Measurements from ENCODE around the gene ZGPAT. TPM values are rescaled to one million over a fixed set of nuclear protein-coding genes. Genes with fewer than 3 reads are reported as not detected.
A peak's percentile ranks its signal among the peaks of the same experiment; 100 is the strongest.

Gene ZGPAT
- total and polyA plus RNA-seq, 2 of the 8 experiments (the other 6 are each of a cell fraction or from before 2014, with no cell fraction given): 14.5 to 21.4 TPM

DNA sequence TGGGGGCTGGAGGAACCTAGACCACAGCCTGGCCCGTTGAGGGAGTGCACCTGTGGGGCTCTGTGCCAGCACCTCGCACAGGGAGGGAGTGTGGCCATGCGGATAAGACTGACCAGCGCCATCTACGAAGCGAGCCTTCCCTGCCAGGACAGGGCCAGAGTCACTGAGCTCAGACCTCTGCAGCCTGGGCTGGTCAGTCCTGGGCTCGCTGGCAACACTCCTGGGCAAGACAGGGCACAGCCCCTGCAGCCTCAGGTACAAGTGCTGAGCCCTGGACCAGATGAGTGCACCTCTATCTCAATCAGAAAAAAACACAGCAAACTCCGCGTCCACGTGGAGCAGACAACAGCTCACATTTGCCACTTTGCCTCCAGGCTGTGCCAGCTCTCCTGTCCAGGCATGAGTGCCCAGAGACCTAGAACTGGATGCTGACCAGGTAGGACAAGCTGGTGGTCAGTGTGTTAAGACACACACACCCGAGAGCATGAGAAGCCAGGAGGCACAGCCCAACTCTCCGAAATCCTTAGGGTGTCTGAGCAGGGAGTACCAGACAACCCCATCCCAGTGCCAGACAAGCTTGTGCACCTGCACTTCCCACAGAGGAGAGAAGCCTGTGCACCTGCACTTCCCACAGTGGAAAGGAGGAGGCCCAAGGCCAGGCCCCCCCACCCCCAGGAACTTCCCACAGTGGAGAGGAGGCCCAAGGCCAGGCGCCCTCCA is 4.9 kb upstream of the ZGPAT start:
- CTCF ChIA-PET (ENCODE audit: partially characterized antibody): interaction anchor here (1.4 kb wide), 2 partner anchors 83 to 278 kb away, joined by 3 to 4 read pairs; partner anchors contain the start of gene PRPF6
- TF ChIP-seq KDM1A (IDR thresholded peaks at IDR 0.05; ENCODE audit: borderline replicate concordance, low read length) (no peak), HDAC6 (IDR thresholded peaks at IDR 0.05; ENCODE audit: low read depth, low read length) (no peak), JUN (IDR thresholded peaks at IDR 0.05; ENCODE audit: low read depth, low read length) (no peak), RFX5 (IDR thresholded peaks at IDR 0.05; ENCODE audit: borderline replicate concordance, low read depth, low read length) (no peak)
- TF ChIP-seq, protein P1, sequence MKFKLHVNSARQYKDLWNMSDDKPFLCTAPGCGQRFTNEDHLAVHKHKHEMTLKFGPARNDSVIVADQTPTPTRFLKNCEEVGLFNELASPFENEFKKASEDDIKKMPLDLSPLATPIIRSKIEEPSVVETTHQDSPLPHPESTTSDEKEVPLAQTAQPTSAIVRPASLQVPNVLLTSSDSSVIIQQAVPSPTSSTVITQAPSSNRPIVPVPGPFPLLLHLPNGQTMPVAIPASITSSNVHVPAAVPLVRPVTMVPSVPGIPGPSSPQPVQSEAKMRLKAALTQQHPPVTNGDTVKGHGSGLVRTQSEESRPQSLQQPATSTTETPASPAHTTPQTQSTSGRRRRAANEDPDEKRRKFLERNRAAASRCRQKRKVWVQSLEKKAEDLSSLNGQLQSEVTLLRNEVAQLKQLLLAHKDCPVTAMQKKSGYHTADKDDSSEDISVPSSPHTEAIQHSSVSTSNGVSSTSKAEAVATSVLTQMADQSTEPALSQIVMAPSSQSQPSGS (IDR thresholded peaks at IDR 0.05; ENCODE audit: low read length): no peak
- TF ChIP-seq, protein P2, sequence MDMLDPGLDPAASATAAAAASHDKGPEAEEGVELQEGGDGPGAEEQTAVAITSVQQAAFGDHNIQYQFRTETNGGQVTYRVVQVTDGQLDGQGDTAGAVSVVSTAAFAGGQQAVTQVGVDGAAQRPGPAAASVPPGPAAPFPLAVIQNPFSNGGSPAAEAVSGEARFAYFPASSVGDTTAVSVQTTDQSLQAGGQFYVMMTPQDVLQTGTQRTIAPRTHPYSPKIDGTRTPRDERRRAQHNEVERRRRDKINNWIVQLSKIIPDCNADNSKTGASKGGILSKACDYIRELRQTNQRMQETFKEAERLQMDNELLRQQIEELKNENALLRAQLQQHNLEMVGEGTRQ (IDR thresholded peaks at IDR 0.05; ENCODE audit: low read length): no peak
- TF ChIP-seq, protein P3, sequence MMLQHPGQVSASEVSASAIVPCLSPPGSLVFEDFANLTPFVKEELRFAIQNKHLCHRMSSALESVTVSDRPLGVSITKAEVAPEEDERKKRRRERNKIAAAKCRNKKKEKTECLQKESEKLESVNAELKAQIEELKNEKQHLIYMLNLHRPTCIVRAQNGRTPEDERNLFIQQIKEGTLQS (IDR thresholded peaks at IDR 0.05; ENCODE audit: insufficient read depth, low read depth, low read length): no peak

More for the DNA sequence above, 4.9 kb upstream of the ZGPAT start:
- Histone ChIP-seq H3K27ac (ENCODE audit: low read depth, low read length) (no peak overlapping the region), H2BK15ac (ENCODE audit: low read length) (no peak overlapping the region), H3K23ac (ENCODE audit: insufficient read length) (no peak overlapping the region), H3K79me1 (ENCODE audit: low read depth, low read length) (peaks cover 6% of the 10 kb centered on the region; the same call in 1 of the 2 replicates), H2AFZ (ENCODE audit: low read length) (no peak overlapping the region), H3K18ac (ENCODE audit: extremely low read depth, low read length) (no peak overlapping the region), H3K36me3 (ENCODE audit: control insufficient read depth in 2 of 4, insufficient read depth in 4 of 4, low read length in 3 of 4) (peaks cover 3 to 18% (median 8%) of the 10 kb centered on the region in 4 experiments; a peak in 5 of 8 replicates), H4K8ac (ENCODE audit: extremely low read depth, insufficient read depth, low read length) (peak overlapping the region; percentile 20; the same call in 1 of the 2 replicates), H3K14ac (ENCODE audit: insufficient read length) (no peak overlapping the region), H3K56ac (replicated peaks; ENCODE audit: insufficient read length, low read depth, low read length) (no peak overlapping the region), H3K23me2 (ENCODE audit: low read depth, low read length) (no peaks in the 10 kb centered on the region; the same call in 1 of the 2 replicates), H3K4me3 (ENCODE audit: extremely low read depth in 1 of 4, insufficient read depth in 2 of 4, low read depth in 3 of 4, low read length in 4 of 4) (no peak overlapping the region), H3K4me2 (ENCODE audit: insufficient read depth in 1 of 2, low read depth in 2 of 2, low read length in 2 of 2) (no peak overlapping the region), H3K4ac (replicated peaks; ENCODE audit: insufficient read length, low read depth, low read length) (no peak overlapping the region), H4K91ac (replicated peaks; ENCODE audit: insufficient read length, low read length) (no peak overlapping the region), H3K27me3 (replicated peaks in 1 of 4; ENCODE audit: control insufficient read depth in 3 of 4, extremely low read depth in 1 of 4, insufficient read depth in 3 of 4, low read length in 3 of 4) (no peaks in the 10 kb centered on the region), H2BK5ac (ENCODE audit: low read depth, low read length) (no peak overlapping the region), H3K4me1 (replicated peaks in 1 of 4; ENCODE audit: control insufficient read depth in 3 of 4, insufficient read depth in 4 of 4, low read length in 3 of 4) (peaks cover 0 to 8% (median 0%) of the 10 kb centered on the region in 4 experiments; a peak in 3 of 7 replicates), H3K79me2 (ENCODE audit: control insufficient read depth in 1 of 2, insufficient read depth in 2 of 2, low read length in 2 of 2) (peaks cover 0 to 13% of the 10 kb centered on the region in 2 experiments; a peak in 2 of 4 replicates), H3K9me3 (ENCODE audit: insufficient read depth in 2 of 2, low read depth in 1 of 2, low read length in 1 of 2) (no peaks in the 10 kb centered on the region), H2BK120ac (replicated peaks; ENCODE audit: low read depth, low read length) (no peak overlapping the region), H2BK20ac (ENCODE audit: low read length) (no peak overlapping the region), H4K20me1 (replicated peaks in 1 of 2; ENCODE audit: control insufficient read depth in 1 of 2, insufficient read depth in 2 of 2, low read length in 2 of 2) (peaks cover 8 to 14% of the 10 kb centered on the region in 2 experiments), H2AK5ac (ENCODE audit: low read depth, low read length) (no peak overlapping the region), H3K9ac (replicated peaks in 1 of 4; ENCODE audit: extremely low read depth in 1 of 4, low read depth in 3 of 4, low read length in 3 of 4) (0 out of 7 replicates have a peak overlapping the region, but pooled peaks of 1 of the 4 experiments have one; percentile 27), H4K5ac (ENCODE audit: insufficient read length, low read depth, low read length) (no peak overlapping the region), H2BK12ac (ENCODE audit: low read depth, low read length) (no peak overlapping the region)
- POLR2A ChIA-PET (ENCODE audit: partially characterized antibody): interaction anchor here (0.6 to 4.1 kb wide), 13 partner anchors 9 to 283 kb away, joined by 3 to 18 read pairs (median 4); partner anchors contain the start of gene SLC2A4RG
- DNase-seq (ENCODE audit: low read depth in 1 of 2, low spot score in 2 of 2): no peak
- WGBS, 2 experiments (ENCODE audit: extremely low coverage in 1 of 2, insufficient coverage in 1 of 2, insufficient read length in 1 of 2, insufficient replicate concordance in 2 of 2, low coverage in 1 of 2, low lambda C conversion rate in 2 of 2, missing lambda C conversion rate in 1 of 2): 83% methylated on average over 13 of the region's 13 CpGs; no CpG with 5 or more reads in 1 of the 2 experiments
- no peak for FAIRE-seq

All from H1 (cell line).